ENCODE results near the gene MRPS27.

Gene MRPS27

DNA sequence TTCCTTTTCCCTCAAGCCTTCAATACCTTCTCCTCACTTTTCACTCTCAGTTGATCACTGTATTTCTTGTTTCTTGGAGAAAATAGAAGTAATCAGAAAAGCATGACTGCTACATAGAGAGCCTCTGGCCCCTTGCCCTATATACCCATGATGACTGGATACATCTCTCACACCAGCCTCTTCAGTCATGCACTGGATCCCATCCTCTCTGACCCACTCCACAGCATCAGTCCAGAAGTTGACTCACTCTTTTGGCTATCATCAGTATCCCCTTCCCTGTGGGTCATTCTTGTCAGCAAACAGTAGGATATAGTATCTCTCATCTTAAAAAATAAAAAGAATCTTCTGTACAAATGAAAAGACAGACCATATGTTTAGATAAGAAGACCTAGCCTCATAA, 33.0 kb upstream of the MRPS27 start:
- H3K9ac ChIP-seq: no peak overlapping the region
- H3K79me2 ChIP-seq (ENCODE audit: insufficient read depth, low read depth): no peaks in the 10 kb centered on the region
- no peaks in the 10 kb centered on the region for H3K4me1 ChIP-seq (ENCODE audit: low read depth, poor library complexity, severe bottlenecking)
- H4K20me1 ChIP-seq (ENCODE audit: insufficient read depth): no peaks in the 10 kb centered on the region
- no peak overlapping the region for H3K4me3 ChIP-seq (IDR thresholded peaks at IDR 0.05; ENCODE audit: insufficient read depth, low read depth, low read length)
- H2AFZ ChIP-seq (ENCODE audit: low read depth): no peak overlapping the region
- no peak overlapping the region for H3K27ac ChIP-seq
- TF ChIP-seq, protein P1, sequence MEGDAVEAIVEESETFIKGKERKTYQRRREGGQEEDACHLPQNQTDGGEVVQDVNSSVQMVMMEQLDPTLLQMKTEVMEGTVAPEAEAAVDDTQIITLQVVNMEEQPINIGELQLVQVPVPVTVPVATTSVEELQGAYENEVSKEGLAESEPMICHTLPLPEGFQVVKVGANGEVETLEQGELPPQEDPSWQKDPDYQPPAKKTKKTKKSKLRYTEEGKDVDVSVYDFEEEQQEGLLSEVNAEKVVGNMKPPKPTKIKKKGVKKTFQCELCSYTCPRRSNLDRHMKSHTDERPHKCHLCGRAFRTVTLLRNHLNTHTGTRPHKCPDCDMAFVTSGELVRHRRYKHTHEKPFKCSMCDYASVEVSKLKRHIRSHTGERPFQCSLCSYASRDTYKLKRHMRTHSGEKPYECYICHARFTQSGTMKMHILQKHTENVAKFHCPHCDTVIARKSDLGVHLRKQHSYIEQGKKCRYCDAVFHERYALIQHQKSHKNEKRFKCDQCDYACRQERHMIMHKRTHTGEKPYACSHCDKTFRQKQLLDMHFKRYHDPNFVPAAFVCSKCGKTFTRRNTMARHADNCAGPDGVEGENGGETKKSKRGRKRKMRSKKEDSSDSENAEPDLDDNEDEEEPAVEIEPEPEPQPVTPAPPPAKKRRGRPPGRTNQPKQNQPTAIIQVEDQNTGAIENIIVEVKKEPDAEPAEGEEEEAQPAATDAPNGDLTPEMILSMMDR (conservative IDR thresholded peaks at IDR 0.05; ENCODE audit: low read depth, low read length): no peak
- no peaks in the 10 kb centered on the region for H3K27me3 ChIP-seq (ENCODE audit: insufficient read depth, low read depth)
- H3K4me2 ChIP-seq: no peak overlapping the region
- no peaks in the 10 kb centered on the region for H3K36me3 ChIP-seq (ENCODE audit: insufficient read depth)

DNA sequence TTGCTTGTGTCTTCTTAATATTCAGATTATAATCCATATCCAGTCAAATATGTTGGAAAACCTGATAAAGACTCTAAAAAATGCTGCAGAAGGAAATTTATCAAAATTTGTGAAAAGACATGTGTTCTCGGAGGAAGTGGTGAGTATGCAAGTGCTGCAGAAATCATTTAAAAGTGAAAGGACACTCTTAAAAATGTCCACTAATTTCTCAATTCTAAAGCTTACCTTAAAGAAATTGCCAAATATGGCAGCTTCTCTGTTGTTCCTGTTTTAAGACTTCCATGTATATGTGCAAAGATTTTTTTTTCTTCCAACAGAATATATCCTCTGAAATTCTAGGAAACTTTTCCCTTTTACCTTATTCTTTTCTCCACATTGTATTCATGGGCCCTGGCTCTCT, 32.6 kb upstream of the MRPS27 start:
- H3K4me1 ChIP-seq (ENCODE audit: low read depth, poor library complexity, severe bottlenecking): no peaks in the 10 kb centered on the region
- no peaks in the 10 kb centered on the region for H3K36me3 ChIP-seq (ENCODE audit: insufficient read depth)
- H3K79me2 ChIP-seq (ENCODE audit: insufficient read depth, low read depth): no peaks in the 10 kb centered on the region
- no peak overlapping the region for H2AFZ ChIP-seq (ENCODE audit: low read depth)
- no peak overlapping the region for H3K4me3 ChIP-seq (IDR thresholded peaks at IDR 0.05; ENCODE audit: insufficient read depth, low read depth, low read length)
- TF ChIP-seq, protein P1 (conservative IDR thresholded peaks at IDR 0.05; ENCODE audit: low read depth, low read length): no peak
- no peaks in the 10 kb centered on the region for H3K27me3 ChIP-seq (ENCODE audit: insufficient read depth, low read depth)
- H4K20me1 ChIP-seq (ENCODE audit: insufficient read depth): no peaks in the 10 kb centered on the region
- no peak overlapping the region for H3K9ac ChIP-seq
- no peak overlapping the region for H3K4me2 ChIP-seq
- H3K27ac ChIP-seq: no peak overlapping the region

GRCh38 chr5:72351376-72351775, 31.3 kb upstream of the MRPS27 start:
- Histone ChIP-seq H3K27me3 (ENCODE audit: insufficient read depth, low read depth) (no peaks in the 10 kb centered on the region), H3K4me1 (ENCODE audit: low read depth, poor library complexity, severe bottlenecking) (no peaks in the 10 kb centered on the region), H3K9ac (no peak overlapping the region), H4K20me1 (ENCODE audit: insufficient read depth) (no peaks in the 10 kb centered on the region), H3K36me3 (ENCODE audit: insufficient read depth) (no peaks in the 10 kb centered on the region), H3K4me2 (no peak overlapping the region), H2AFZ (ENCODE audit: low read depth) (no peak overlapping the region), H3K79me2 (ENCODE audit: insufficient read depth, low read depth) (no peaks in the 10 kb centered on the region), H3K27ac (no peak overlapping the region), H3K4me3 (IDR thresholded peaks at IDR 0.05; ENCODE audit: insufficient read depth, low read depth, low read length) (no peak overlapping the region)
- TF ChIP-seq, protein P1 (conservative IDR thresholded peaks at IDR 0.05; ENCODE audit: low read depth, low read length): no peak

GRCh38 chr5:72347801-72348308, 27.8 kb upstream of the MRPS27 start:
- Histone ChIP-seq H2AFZ (ENCODE audit: low read depth) (no peak overlapping the region), H3K36me3 (ENCODE audit: insufficient read depth) (no peaks in the 10 kb centered on the region), H3K4me3 (IDR thresholded peaks at IDR 0.05; ENCODE audit: insufficient read depth, low read depth, low read length) (no peak overlapping the region), H3K27ac (no peak overlapping the region), H3K79me2 (ENCODE audit: insufficient read depth, low read depth) (no peaks in the 10 kb centered on the region), H3K9ac (no peak overlapping the region), H4K20me1 (ENCODE audit: insufficient read depth) (no peaks in the 10 kb centered on the region), H3K4me1 (ENCODE audit: low read depth, poor library complexity, severe bottlenecking) (no peaks in the 10 kb centered on the region), H3K27me3 (ENCODE audit: insufficient read depth, low read depth) (no peaks in the 10 kb centered on the region), H3K4me2 (no peak overlapping the region)
- TF ChIP-seq, protein P1 (conservative IDR thresholded peaks at IDR 0.05; ENCODE audit: low read depth, low read length): no peak
